HFFc6 (cell line): ENCODE results near the gene PEDS1. TPM values are rescaled to one million over a fixed set of nuclear protein-coding genes. Genes with fewer than 3 reads are reported as not detected.

Experiments used
- DNase-seq: peaks from one replicate; pipeline ENCODE4 v3.0.0-alpha.2; 2018
- H3K27ac Mint-ChIP-seq: 2 replicates; pipeline ENCODE4 v1.8.0; 2020; ENCODE audit warnings: mild to moderate bottlenecking, mixed read lengths
- H3K27me3 Mint-ChIP-seq: 2 replicates; pipeline ENCODE4 v1.8.0; 2021; ENCODE audit warnings: mild to moderate bottlenecking, moderate library complexity, mixed read lengths; ENCODE audit not compliant: insufficient read depth
- H3K36me3 Mint-ChIP-seq: 2 replicates; pipeline ENCODE4 v1.8.0; 2021; ENCODE audit warnings: low read depth, mixed read lengths
- H3K4me1 Mint-ChIP-seq: 2 replicates; pipeline ENCODE4 v1.8.0; 2020; ENCODE audit warnings: low read depth, mixed read lengths
- H3K4me3 Mint-ChIP-seq: 2 replicates; pipeline ENCODE4 v1.8.0; 2020; ENCODE audit warnings: mild to moderate bottlenecking, moderate library complexity, mixed read lengths
- H3K9me3 Mint-ChIP-seq: 2 replicates; pipeline ENCODE4 v1.8.0; 2020; ENCODE audit warnings: mild to moderate bottlenecking, mixed read lengths
- CTCF ChIP-seq: fragments of 200-600 bp; sonication (generic); IDR thresholded peaks from 2 replicates; pipeline ENCODE4 v1.5.0; 2021; ENCODE audit warnings: antibody characterized with exemption, mild to moderate bottlenecking
- total RNA-seq, 6 experiments: library from RNA; stranded (reverse); fragmentation: NEBNext Ultra II Directional; extraction: Animal tissue kit (Norgen Biotek cat#: 25700); gene quantifications; 2 replicates in 1 of 6; 3 replicates in 5 of 6; pipeline ENCODE4 v1.2.3, GENCODE V29; 2021

PEDS1 gene
- total RNA-seq, 6 experiments from 2014 or later = 25.8 to 29.8 (median 27.8) TPM

DNA sequence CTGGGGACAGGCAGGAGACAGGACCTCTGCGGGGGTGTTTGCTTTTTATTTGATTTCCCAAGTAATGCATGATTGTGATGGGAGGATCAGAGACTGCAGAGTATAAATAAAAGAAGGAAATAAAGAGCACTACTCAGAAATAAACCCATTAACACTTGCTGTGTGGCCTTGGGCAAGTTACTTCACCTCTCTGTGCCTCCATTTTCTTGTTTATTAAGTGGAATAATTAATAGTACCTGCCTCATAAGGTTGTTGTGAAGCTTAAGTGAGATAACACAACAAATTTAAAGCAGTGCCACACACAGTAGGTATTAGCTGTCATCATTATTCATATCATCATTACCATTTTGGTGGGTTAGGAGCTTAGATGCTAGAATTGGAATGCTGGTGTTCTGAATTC, 45.2 kb upstream of the PEDS1 start:
- no peak overlapping the region for H3K4me3 Mint-ChIP-seq
- H3K9me3 Mint-ChIP-seq = peaks cover 19% of the 10 kb centered on the region
- H3K27ac Mint-ChIP-seq = no peak overlapping the region
- no peak for DNase-seq
- H3K36me3 Mint-ChIP-seq = peaks cover 30% of the 10 kb centered on the region
- peaks cover 25% of the 10 kb centered on the region for H3K4me1 Mint-ChIP-seq
- H3K27me3 Mint-ChIP-seq = peaks cover under 1% of the 10 kb centered on the region; the same call in 1 of the 2 replicates
- TF ChIP-seq CTCF = no peak

DNA sequence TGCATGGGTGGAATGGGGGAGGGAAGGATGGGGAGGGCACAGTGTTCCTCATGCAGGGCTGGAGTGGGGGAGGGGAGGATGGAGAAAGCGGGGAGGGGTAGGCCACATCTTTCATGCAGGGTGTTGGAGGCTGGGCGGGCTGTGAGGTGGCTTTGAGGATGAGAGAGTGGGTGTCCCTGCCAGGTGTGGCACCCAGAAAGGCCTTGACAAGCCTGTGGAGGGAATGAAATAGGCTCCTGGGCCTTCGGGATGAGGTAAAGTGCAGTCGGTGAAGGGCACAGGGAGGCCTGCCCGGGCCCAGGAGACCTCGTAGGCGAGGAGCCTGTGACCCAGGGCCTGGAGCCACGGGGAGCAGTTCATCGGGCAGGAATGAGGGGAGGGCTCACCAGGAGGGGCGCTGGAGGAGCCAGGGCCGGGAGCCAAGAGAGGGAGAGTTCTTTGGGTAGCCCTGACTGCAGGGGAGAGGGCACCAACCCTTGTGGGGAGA, 44.7 kb upstream of the PEDS1 start:
- Mint-ChIP-seq H3K27me3 (peaks cover 5% of the 10 kb centered on the region; the same call in 1 of the 2 replicates), H3K27ac (no peak overlapping the region), H3K4me3 (no peak overlapping the region), H3K9me3 (peaks cover 15% of the 10 kb centered on the region), H3K4me1 (peaks cover 30% of the 10 kb centered on the region), H3K36me3 (peaks cover 30% of the 10 kb centered on the region)
- DNase-seq = no peak
- TF ChIP-seq CTCF = no peak

DNA sequence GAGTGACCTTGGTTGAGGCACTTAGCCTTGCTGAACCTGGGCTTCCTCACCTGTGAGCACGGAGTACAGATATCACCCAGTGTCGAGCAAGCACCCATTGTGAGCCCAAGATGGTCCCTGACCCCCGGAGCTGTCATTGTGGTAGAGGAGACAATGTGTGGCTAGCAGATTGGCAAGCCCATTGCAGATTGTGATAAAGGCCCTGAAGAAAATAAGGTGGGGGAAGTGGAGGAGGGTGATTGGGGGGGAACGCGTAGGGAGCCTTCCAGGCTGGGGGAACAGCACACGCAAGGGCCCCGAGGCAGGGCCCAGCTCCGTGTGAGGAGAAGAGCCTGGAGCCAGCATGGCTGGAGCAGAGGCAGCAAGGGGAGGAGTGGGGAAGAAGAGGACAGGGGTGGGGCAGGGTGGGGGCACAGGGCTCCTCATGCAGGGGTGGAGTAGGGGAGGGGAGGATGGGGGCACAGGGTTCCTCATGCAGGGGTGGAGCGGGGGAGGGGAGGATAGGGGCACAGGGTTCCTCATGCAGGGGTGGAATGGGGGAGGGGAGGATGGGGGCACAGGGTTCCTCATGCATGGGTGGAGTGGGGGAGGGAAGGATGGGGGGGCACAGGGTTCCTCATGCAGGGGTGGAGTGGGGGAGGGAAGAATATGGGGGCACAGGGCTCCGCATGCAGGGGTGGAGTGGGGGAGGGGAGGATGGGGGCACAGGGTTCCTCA, 44.1 kb upstream of the PEDS1 start:
- Mint-ChIP-seq H3K4me3 (no peak overlapping the region), H3K27ac (peak overlapping the region; percentile 14; the same call in 1 of the 2 replicates)
- DNase-seq = no peak

GRCh38 chr20:50196896-50197295, 43.4 kb upstream of the PEDS1 start:
- H3K27ac Mint-ChIP-seq = peak overlapping the region; percentile 14; the same call in 1 of the 2 replicates
- no peak for TF ChIP-seq CTCF
- DNase-seq = no peak
- H3K9me3 Mint-ChIP-seq = peaks cover 9% of the 10 kb centered on the region; the same call in 1 of the 2 replicates
- H3K36me3 Mint-ChIP-seq = peaks cover 32% of the 10 kb centered on the region
- peaks cover 32% of the 10 kb centered on the region for H3K4me1 Mint-ChIP-seq
- H3K27me3 Mint-ChIP-seq = peaks cover 14% of the 10 kb centered on the region
- no peak overlapping the region for H3K4me3 Mint-ChIP-seq

More for the DNA sequence above, 44.1 kb upstream of the PEDS1 start:
- Mint-ChIP-seq H3K9me3 (peaks cover 9% of the 10 kb centered on the region; the same call in 1 of the 2 replicates), H3K36me3 (peaks cover 30% of the 10 kb centered on the region), H3K27me3 (peaks cover 11% of the 10 kb centered on the region), H3K4me1 (peaks cover 32% of the 10 kb centered on the region)
- TF ChIP-seq CTCF = no peak

- peaks cover 14% of the 10 kb centered on the region for H3K27me3 Mint-ChIP-seq
- no peak for TF ChIP-seq CTCF
- no peak overlapping the region for H3K4me3 Mint-ChIP-seq
- peaks cover 9% of the 10 kb centered on the region; the same call in 1 of the 2 replicates for H3K9me3 Mint-ChIP-seq
- DNase-seq = no peak
- peaks cover 32% of the 10 kb centered on the region for H3K36me3 Mint-ChIP-seq
- H3K4me1 Mint-ChIP-seq = peaks cover 32% of the 10 kb centered on the region
- H3K27ac Mint-ChIP-seq = peak overlapping the region; percentile 99; the same call in 1 of the 2 replicates
Observed at GRCh38 chr20:50196248-50196647, 42.7 kb upstream of the PEDS1 start.
